Epidermal melanocyte (primary cell): ENCODE measurements around the gene UBR4.

ENCODE experiments used
- DNase-seq: peaks from one replicate; pipeline ENCODE4 v3.0.0; 2011; ENCODE audit warnings: low spot score; ENCODE audit not compliant: insufficient read length

The UBR4 gene

GRCh38 chr1:19096036-19096833, 113.8 kb downstream of the UBR4 start:
- no peak for DNase-seq

- no peak for DNase-seq
These were observed 118.7 kb downstream of the UBR4 start for GRCh38 chr1:19091196-19091953.

- no peak for DNase-seq
These were observed 120.5 kb downstream of the UBR4 start for GRCh38 chr1:19089524-19089923.

GRCh38 chr1:19088717-19089442, 121.2 kb downstream of the UBR4 start:
- no peak for DNase-seq

GRCh38 chr1:19087737-19088594, 122.1 kb downstream of the UBR4 start:
- DNase-seq = no peak

GRCh38 chr1:19087017-19087736, 122.9 kb downstream of the UBR4 start:
- DNase-seq = no peak

- no peak for DNase-seq
These were observed 123.7 kb downstream of the UBR4 start for GRCh38 chr1:19086176-19086875.

- no peak for DNase-seq
These were observed 125.8 kb downstream of the UBR4 start for GRCh38 chr1:19084206-19084738.

- no peak for DNase-seq
These were observed 127.0 kb downstream of the UBR4 start for GRCh38 chr1:19083081-19083480.

GRCh38 chr1:19081218-19081893, 128.7 kb downstream of the UBR4 start:
- DNase-seq = no peak

- no peak for DNase-seq
These were observed 129.3 kb downstream of the UBR4 start for GRCh38 chr1:19080721-19081120.

- no peak for DNase-seq
These were observed 130.3 kb downstream of the UBR4 start for GRCh38 chr1:19079541-19080472.

GRCh38 chr1:19078536-19078935, 131.5 kb downstream of the UBR4 start:
- no peak for DNase-seq

GRCh38 chr1:19076841-19077616, 133.0 kb downstream of the UBR4 start:
- no peak for DNase-seq

- no peak for DNase-seq
These were observed 135.0 kb downstream of the UBR4 start for GRCh38 chr1:19074902-19075721.

GRCh38 chr1:19074361-19074901, 135.6 kb downstream of the UBR4 start:
- no peak for DNase-seq
